Body of pancreas (tissue), 4 donors: Measurements from ENCODE around the gene PCGF5. TPM values are rescaled to one million over a fixed set of nuclear protein-coding genes. Genes with fewer than 3 reads are reported as not detected.

Experiments
- ATAC-seq: fragments of 150-250 bp; one replicate; pipeline ENCODE4 v1.9.1; 2016
- DNase-seq, 4 donors: peaks; one replicate each; pipeline ENCODE4 v3.0.0-alpha.2; 2019
- H3K27ac ChIP-seq, 4 donors: fragments of 200-600 bp; sonication (generic); 1 replicate in 3 of 4; 2 replicates in 1 of 4; pipeline versions ENCODE4 v1.5.1 to v1.6.1; 2016 to 2019; ENCODE audit warnings: mild to moderate bottlenecking in 1 of 4, mixed read lengths in 1 of 4, moderate library complexity in 1 of 4
- H3K27me3 ChIP-seq, 2 donors: fragments of 200-600 bp; sonication (generic); one replicate each; pipeline ENCODE4 v1.6.0; 2016; ENCODE audit warnings: mild to moderate bottlenecking in 1 of 2
- H3K36me3 ChIP-seq, 2 donors: fragments of 200-600 bp; sonication (generic); replicated peaks in 1 of 2; 2 replicates each; pipeline ENCODE4 v1.5.1; 2016; ENCODE audit warnings: low read depth in 2 of 2; ENCODE audit not compliant: insufficient read depth in 1 of 2
- H3K4me1 ChIP-seq: fragments of 200-600 bp; sonication (generic); one replicate; pipeline ENCODE4 v1.6.0; 2016
- H3K4me3 ChIP-seq, 2 donors: fragments of 200-600 bp; sonication (generic); 1 replicate in 1 of 2; 2 replicates in 1 of 2; pipeline ENCODE4 v1.5.1; 2016 to 2019
- H3K9me3 ChIP-seq, 3 donors: fragments of 200-600 bp; sonication (generic); 1 replicate in 2 of 3; 2 replicates in 1 of 3; pipeline ENCODE4 v1.5.1; 2016
- CTCF ChIP-seq, 7 experiments: fragments of 450-650 bp in 4 of 7; fragments of 200-600 bp in 3 of 7; sonication (generic) in 3 of 7; IDR thresholded peaks; one replicate each; pipeline ENCODE4 v1.5.1; 2016 to 2019; ENCODE audit warnings: antibody characterized with exemption in 7 of 7
- POLR2A ChIP-seq, 3 donors: fragments of 450-650 bp; IDR thresholded peaks; one replicate each; pipeline ENCODE4 v1.6.1; 2016; ENCODE audit warnings: antibody characterized with exemption in 3 of 3, mild to moderate bottlenecking in 2 of 3
- WGBS, 2 donors: methylation state at CpG; one replicate each; pipeline ENCODE4 v1.1.5; 2017; 5-methylcytosine and 5-hydroxymethylcytosine counted together
- intact Hi-C: fragments of 100-400 bp; cut with DNase I; formaldehyde crosslinking; loops from one replicate; pipeline ENCODE4 v1.15.1; 2023
- total RNA-seq, 2 donors: library from RNA; depleted of rRNA; stranded (reverse); fragments of >200 nt; gene quantifications; one replicate each; pipeline ENCODE4 v1.1.0, GENCODE V29; 2016

The PCGF5 gene
- total RNA-seq, 2 donors from 2014 or later: 25.7 to 33.3 TPM

- no peak overlapping the region for H3K4me3 ChIP-seq
- H3K27me3 ChIP-seq: no peaks in the 10 kb centered on the region
- 90 to 91% methylated on average over 2 of the region's 2 CpGs for WGBS, 2 donors
- intact Hi-C loops: no loop called here
- TF ChIP-seq POLR2A (IDR thresholded peaks at IDR 0.05): no peak
- no peak for TF ChIP-seq CTCF (IDR thresholded peaks at IDR 0.05)
- no peak for ATAC-seq
- no peak for DNase-seq
- H3K4me1 ChIP-seq: peaks cover 14% of the 10 kb centered on the region
- no peaks in the 10 kb centered on the region for H3K36me3 ChIP-seq
- no peak overlapping the region for H3K27ac ChIP-seq
- H3K9me3 ChIP-seq: no peaks in the 10 kb centered on the region
Observed at GRCh38 chr10:91215384-91215783, 5.1 kb upstream of the PCGF5 start.

- no peaks in the 10 kb centered on the region for H3K27me3 ChIP-seq
- no peaks in the 10 kb centered on the region for H3K36me3 ChIP-seq
- peaks cover 39% of the 10 kb centered on the region for H3K4me1 ChIP-seq
- ATAC-seq: no peak
- no peak for TF ChIP-seq POLR2A (IDR thresholded peaks at IDR 0.05)
- TF ChIP-seq CTCF (IDR thresholded peaks at IDR 0.05): no peak
- no peak for DNase-seq
- peak overlapping the region in 3 of 4 donors; percentile 46 to 96 (median 92) for H3K27ac ChIP-seq
- no peaks in the 10 kb centered on the region for H3K9me3 ChIP-seq
- H3K4me3 ChIP-seq: no peak overlapping the region
- intact Hi-C loops: no loop called here
- WGBS, 2 donors: 24 to 25% methylated on average over 8 of the region's 8 CpGs
Observed at GRCh38 chr10:91219371-91220193, 881 bp upstream of the PCGF5 start.

- DNase-seq: peak; percentile 22 to 38 (median 34)
- H3K4me1 ChIP-seq: peaks cover 39% of the 10 kb centered on the region
- no peaks in the 10 kb centered on the region for H3K27me3 ChIP-seq
- H3K27ac ChIP-seq: peak overlapping the region; percentile 91 to 98 (median 94)
- H3K36me3 ChIP-seq: no peaks in the 10 kb centered on the region
- TF ChIP-seq CTCF (IDR thresholded peaks at IDR 0.05): peak in 1 of 7 experiments; percentile 3
- no peak for TF ChIP-seq POLR2A (IDR thresholded peaks at IDR 0.05)
- 1 to 2% methylated on average over 18 to 40 of the region's 40 CpGs for WGBS, 2 donors
- intact Hi-C loops: no loop called here
- peak; percentile 44 for ATAC-seq
- H3K4me3 ChIP-seq: peak overlapping the region; percentile 60 to 89
- H3K9me3 ChIP-seq: no peaks in the 10 kb centered on the region
Observed at GRCh38 chr10:91220954-91221675, 652 bp downstream of the PCGF5 start.

- 79 to 89% methylated on average over 3 of the region's 3 CpGs for WGBS, 2 donors
- intact Hi-C loops: no loop called here
- no peak overlapping the region for H3K4me3 ChIP-seq
Observed at GRCh38 chr10:91226093-91226492, 5.6 kb downstream of the PCGF5 start.

More at GRCh38 chr10:91226093-91226492, 5.6 kb downstream of the PCGF5 start:
- no peak overlapping the region for H3K27ac ChIP-seq
- DNase-seq (no peak), ATAC-seq (no peak)
- peaks cover 27% of the 10 kb centered on the region for H3K4me1 ChIP-seq
- H3K36me3 ChIP-seq: peaks cover 0 to 2% of the 10 kb centered on the region in 2 donors
- TF ChIP-seq POLR2A (IDR thresholded peaks at IDR 0.05): no peak
- TF ChIP-seq CTCF (IDR thresholded peaks at IDR 0.05): no peak
- H3K9me3 ChIP-seq: no peaks in the 10 kb centered on the region
- no peaks in the 10 kb centered on the region for H3K27me3 ChIP-seq
